Hematopoietic multipotent progenitor cell treated with erythropoietin and hydrocortisone succinate and interleukin-3 and kit ligand, for 17 days (in vitro differentiated cells): ENCODE data around the gene PTPN11.

ENCODE experiments used
- DNase-seq: peaks from one replicate; pipeline ENCODE4 v3.0.0-alpha.2; 2015; ENCODE audit warnings: low spot score

Gene PTPN11

DNA sequence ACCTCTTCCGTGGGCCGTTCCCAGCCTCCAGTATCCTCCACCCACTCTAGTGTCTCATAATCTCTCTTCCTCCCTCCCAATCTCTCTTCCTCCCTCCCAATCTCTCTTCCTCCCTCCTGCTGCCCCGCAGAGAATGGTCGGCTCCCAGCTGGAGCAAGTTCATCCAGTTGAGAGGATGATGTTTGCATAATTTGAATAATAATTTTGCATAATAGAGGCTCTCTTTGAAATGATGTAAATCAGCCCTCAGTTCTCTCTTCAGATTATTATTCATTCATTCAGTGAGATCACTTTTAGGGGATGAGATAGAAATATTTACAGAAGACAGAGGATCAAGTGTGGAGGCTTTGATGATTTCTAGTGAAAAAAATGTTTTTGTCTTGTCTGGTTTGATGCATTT, 125.0 kb downstream of the PTPN11 start:
- DNase-seq = no peak

DNA sequence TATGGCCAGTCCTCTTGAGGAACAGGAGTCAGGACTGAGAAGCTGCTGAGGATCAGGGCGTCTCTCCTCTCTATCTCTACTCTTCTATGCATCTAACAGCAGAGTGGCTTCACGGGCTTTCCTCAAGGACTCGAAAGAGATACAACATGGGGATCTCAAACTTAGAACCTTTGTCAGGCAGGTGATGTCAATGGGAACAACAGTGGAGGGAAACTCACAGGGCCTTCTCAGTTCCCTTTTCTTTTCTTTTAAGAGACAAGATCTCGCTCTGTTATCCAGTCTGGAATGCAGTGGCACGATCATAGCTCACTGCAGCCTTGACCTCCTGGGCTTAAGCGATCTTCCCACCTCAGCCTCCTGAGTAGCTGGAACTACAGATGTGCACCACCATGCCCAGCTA, 127.6 kb downstream of the PTPN11 start:
- no peak for DNase-seq

DNA sequence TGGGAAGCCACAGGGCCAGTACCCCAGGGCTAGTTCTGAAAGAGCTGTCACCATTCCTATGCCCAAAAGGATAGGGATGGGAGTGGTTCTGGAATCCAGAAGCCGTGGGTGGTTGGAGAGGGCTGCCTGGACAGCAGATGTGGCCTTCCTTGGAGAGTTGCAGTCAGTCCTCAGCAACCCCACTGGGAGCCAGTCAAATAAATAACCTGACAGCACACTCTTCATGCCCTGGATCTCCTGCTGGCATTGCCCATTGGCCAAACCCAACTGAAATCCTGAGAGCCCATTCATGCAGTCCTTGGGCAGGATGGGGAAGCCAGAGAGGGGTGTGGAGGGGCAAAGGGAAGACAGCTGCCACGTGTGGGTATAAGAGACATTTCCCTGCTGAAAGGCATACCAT, 128.2 kb downstream of the PTPN11 start:
- DNase-seq = no peak

DNA sequence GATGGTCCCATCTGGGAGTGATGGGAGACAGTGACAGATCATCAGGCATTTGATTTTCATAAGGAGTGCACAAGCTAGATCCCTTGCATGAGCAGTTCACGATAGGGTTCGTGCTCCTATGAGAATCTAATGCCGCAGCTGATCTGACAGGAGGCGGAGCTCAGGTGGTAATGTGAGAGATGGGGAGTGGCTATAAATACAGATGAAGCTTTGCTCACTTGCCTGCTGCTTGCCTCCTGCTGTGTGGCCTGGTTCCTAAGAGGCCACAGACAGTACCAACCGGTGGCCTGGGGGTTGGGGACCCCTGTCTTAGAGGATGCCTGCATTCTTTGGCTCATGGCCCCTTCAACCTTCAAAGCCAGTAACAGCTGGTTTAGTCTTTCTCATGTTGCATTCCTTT, 130.3 kb downstream of the PTPN11 start:
- DNase-seq = no peak

DNA sequence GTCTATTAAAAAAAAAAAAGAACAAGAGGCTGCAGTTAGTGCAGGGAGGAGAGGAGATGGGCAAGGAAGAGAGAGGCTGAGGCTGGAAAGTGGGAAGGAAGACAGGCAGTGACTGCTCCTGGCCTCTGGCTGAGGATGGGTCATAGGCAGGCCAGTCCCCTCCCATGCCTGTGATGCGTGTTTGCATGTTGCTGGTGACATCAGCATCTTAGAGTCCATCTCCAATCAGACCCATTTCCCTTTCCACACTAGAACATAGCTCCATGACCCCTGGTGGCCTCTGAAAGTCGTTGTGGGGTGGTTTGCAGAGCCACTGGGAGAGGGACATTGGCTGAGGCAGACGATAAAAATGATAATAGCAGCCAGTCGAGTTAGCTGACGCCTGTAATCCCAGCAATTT, 132.9 kb downstream of the PTPN11 start:
- DNase-seq = no peak

DNA sequence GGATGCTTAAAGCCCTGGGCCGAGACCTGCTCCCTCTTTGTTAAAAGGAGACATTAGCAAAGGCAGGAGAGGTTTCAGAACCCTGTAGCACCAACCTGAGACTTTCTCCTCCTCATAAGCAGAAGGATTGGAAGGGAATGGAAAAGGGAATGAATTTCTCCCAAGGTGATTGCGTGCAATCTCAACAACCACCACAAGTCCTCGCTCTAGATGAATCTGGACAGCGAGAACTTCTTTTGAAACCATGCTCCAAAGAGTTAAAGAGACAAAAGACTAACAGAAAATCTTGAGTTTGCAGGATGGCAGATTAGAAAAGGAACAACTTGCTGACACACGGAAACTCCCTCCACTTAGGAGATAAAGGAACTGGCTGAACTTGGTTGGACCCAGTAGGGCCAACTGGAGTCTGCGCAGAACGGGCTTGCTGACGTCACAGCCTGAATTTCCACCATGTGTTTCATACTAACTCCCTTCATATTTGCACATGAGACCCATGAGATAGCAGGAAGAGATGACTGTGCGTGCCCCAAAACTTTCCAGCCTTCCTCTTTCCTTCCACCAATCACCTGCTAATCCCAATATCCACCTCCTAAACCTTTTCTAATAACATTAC, 137.0 kb downstream of the PTPN11 start:
- no peak for DNase-seq

DNA sequence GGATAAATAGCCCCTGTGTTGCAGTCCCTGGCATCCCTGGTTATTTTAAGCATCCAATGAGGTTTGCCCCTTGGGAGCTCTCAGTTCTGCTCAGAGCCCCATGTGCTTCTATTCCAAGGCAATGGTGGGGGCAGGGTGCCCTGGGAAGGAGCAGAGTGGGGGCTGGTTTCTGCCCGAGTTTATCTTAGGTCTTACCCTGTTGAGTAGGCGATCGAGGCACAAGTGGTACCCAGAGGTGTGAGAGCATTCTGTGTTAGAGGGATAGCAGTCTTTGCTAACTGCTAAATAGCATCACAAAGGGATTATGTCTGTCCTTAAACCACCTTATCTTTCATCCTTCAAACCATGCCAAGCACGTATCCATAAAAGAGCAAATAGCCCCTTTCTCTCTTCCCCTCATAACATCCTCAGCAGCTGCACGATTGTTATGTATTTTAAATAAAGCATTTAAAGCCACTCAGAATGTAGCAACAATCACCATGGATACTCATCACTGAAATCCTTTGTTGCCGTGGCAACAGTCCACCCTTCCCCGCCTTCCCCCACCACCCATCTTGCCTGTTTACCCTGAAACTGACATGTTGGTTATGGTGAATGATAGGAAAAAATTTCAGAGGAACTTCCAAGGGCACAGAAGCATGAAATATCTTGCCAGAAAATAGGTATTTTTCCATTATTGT, 139.3 kb downstream of the PTPN11 start:
- no peak for DNase-seq
